Measurements from ENCODE around the gene SLC17A8. TPM values are rescaled to one million over a fixed set of nuclear protein-coding genes. Genes with fewer than 3 reads are reported as not detected.

SLC17A8 gene
- total and polyA plus RNA-seq, 4 donors = 0.02 to 14.8 (median 0.24) TPM

GRCh38 chr12:100455896-100456295 is 99.0 kb downstream of the SLC17A8 start:
- DNase-seq = no peak

GRCh38 chr12:100458191-100458590 is 101.3 kb downstream of the SLC17A8 start:
- no peak overlapping the region for H3K27ac ChIP-seq (ENCODE audit: low read depth in 1 of 2, low read length in 1 of 2)
- no peaks in the 10 kb centered on the region for H3K4me1 ChIP-seq (ENCODE audit: control insufficient read depth in 5 of 5, insufficient read depth in 5 of 5, low read length in 5 of 5)
- no peak for DNase-seq
- H3K4me3 ChIP-seq = no peak overlapping the region
- no peaks in the 10 kb centered on the region for H3K9me3 ChIP-seq (ENCODE audit: control insufficient read depth in 4 of 4, insufficient read depth in 3 of 4, low read length in 3 of 4)
- no peak for ATAC-seq (ENCODE audit: insufficient read depth, low FRiP score)
- no peaks in the 10 kb centered on the region for H3K27me3 ChIP-seq (ENCODE audit: control insufficient read depth in 3 of 3, insufficient read depth in 3 of 3, low read length in 2 of 3)
- WGBS, 2 donors = 74 to 78% methylated on average over 4 of the region's 4 CpGs
- no peaks in the 10 kb centered on the region for H3K36me3 ChIP-seq (ENCODE audit: control insufficient read depth in 4 of 4, insufficient read depth in 4 of 4, low read length in 4 of 4)
- H3K9ac ChIP-seq (ENCODE audit: insufficient read depth in 1 of 2, low read length in 2 of 2) = no peak overlapping the region
- no peak for TF ChIP-seq CTCF (IDR thresholded peaks at IDR 0.05; ENCODE audit: control extremely low read depth, extremely low read depth)

More at GRCh38 chr12:100455896-100456295, 99.0 kb downstream of the SLC17A8 start:
- H3K4me1 ChIP-seq (ENCODE audit: control insufficient read depth in 5 of 5, insufficient read depth in 5 of 5, low read length in 5 of 5) = no peaks in the 10 kb centered on the region
- no peak overlapping the region for H3K27ac ChIP-seq (ENCODE audit: low read depth in 1 of 2, low read length in 1 of 2)
- WGBS, 2 donors = 84 to 85% methylated on average over 3 of the region's 3 CpGs
- H3K27me3 ChIP-seq (ENCODE audit: control insufficient read depth in 3 of 3, insufficient read depth in 3 of 3, low read length in 2 of 3) = no peaks in the 10 kb centered on the region
- no peak overlapping the region for H3K4me3 ChIP-seq
- no peak for ATAC-seq (ENCODE audit: insufficient read depth, low FRiP score)
- no peak overlapping the region for H3K9ac ChIP-seq (ENCODE audit: insufficient read depth in 1 of 2, low read length in 2 of 2)
- H3K9me3 ChIP-seq (ENCODE audit: control insufficient read depth in 4 of 4, insufficient read depth in 3 of 4, low read length in 3 of 4) = no peaks in the 10 kb centered on the region
- no peaks in the 10 kb centered on the region for H3K36me3 ChIP-seq (ENCODE audit: control insufficient read depth in 4 of 4, insufficient read depth in 4 of 4, low read length in 4 of 4)
- no peak for TF ChIP-seq CTCF (IDR thresholded peaks at IDR 0.05; ENCODE audit: control extremely low read depth, extremely low read depth)

DNA sequence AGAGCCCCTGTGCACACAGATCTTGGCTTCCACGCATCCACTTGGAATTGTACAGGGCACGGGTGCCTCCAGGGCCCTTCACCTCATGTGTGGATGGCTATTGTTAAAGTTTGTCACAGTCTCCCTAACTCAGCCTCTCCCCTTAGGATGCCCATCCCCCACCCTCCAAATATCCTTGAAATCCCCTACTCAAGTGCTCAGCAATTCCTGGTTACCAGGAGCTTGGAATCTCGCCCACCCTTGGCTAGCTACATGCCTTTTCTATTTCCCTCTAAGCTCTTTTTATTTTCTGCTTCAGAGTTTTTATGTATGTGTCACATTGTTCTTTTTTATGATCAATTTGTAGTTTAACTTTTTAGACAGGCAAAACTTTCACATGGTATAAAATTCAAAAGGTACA is 103.8 kb downstream of the SLC17A8 start:
- Histone ChIP-seq H3K4me1 (ENCODE audit: control insufficient read depth in 5 of 5, insufficient read depth in 5 of 5, low read length in 5 of 5) (no peaks in the 10 kb centered on the region), H3K4me3 (no peak overlapping the region), H3K27ac (ENCODE audit: low read depth in 1 of 2, low read length in 1 of 2) (no peak overlapping the region), H3K27me3 (ENCODE audit: control insufficient read depth in 3 of 3, insufficient read depth in 3 of 3, low read length in 2 of 3) (no peaks in the 10 kb centered on the region), H3K9ac (ENCODE audit: insufficient read depth in 1 of 2, low read length in 2 of 2) (no peak overlapping the region), H3K9me3 (ENCODE audit: control insufficient read depth in 4 of 4, insufficient read depth in 3 of 4, low read length in 3 of 4) (no peaks in the 10 kb centered on the region), H3K36me3 (ENCODE audit: control insufficient read depth in 4 of 4, insufficient read depth in 4 of 4, low read length in 4 of 4) (no peaks in the 10 kb centered on the region)
- TF ChIP-seq CTCF (IDR thresholded peaks at IDR 0.05; ENCODE audit: control extremely low read depth, extremely low read depth) = no peak
- no peak for ATAC-seq (ENCODE audit: insufficient read depth, low FRiP score)
- peak in 2 of 3 donors; percentile 24 to 50 for DNase-seq
- WGBS, 2 donors = 72 to 88% methylated on average over 3 of the region's 3 CpGs

- TF ChIP-seq CTCF (IDR thresholded peaks at IDR 0.05; ENCODE audit: control extremely low read depth, extremely low read depth) = no peak
- Histone ChIP-seq H3K4me3 (no peak overlapping the region), H3K4me1 (ENCODE audit: control insufficient read depth in 5 of 5, insufficient read depth in 5 of 5, low read length in 5 of 5) (no peaks in the 10 kb centered on the region), H3K9me3 (ENCODE audit: control insufficient read depth in 4 of 4, insufficient read depth in 3 of 4, low read length in 3 of 4) (no peaks in the 10 kb centered on the region), H3K36me3 (ENCODE audit: control insufficient read depth in 4 of 4, insufficient read depth in 4 of 4, low read length in 4 of 4) (no peaks in the 10 kb centered on the region), H3K27ac (ENCODE audit: low read depth in 1 of 2, low read length in 1 of 2) (no peak overlapping the region), H3K9ac (ENCODE audit: insufficient read depth in 1 of 2, low read length in 2 of 2) (no peak overlapping the region), H3K27me3 (ENCODE audit: control insufficient read depth in 3 of 3, insufficient read depth in 3 of 3, low read length in 2 of 3) (no peaks in the 10 kb centered on the region)
- ATAC-seq (ENCODE audit: insufficient read depth, low FRiP score) (no peak), DNase-seq (no peak)
- 63 to 88% methylated on average over 1 of the region's 1 CpG for WGBS, 2 donors
Measured at GRCh38 chr12:100461330-100461973, 104.6 kb downstream of the SLC17A8 start.

Measured in lung (tissue), 12 donors.